K562 (cell line): ENCODE data around the gene ENTREP3. TPM values are rescaled to one million over a fixed set of nuclear protein-coding genes. Genes with fewer than 3 reads are reported as not detected.

Experiments used
- AFF4 ChIP-seq: sonication (generic); formaldehyde crosslinking; IDR thresholded peaks from 2 replicates; pipeline ENCODE4 v1.8.0; 2023; ENCODE audit warnings: mild to moderate bottlenecking, missing genetic modification reagents
- CCNT2 ChIP-seq: IDR thresholded peaks from 2 replicates; pipeline ENCODE4 v1.6.1; 2011; ENCODE audit warnings: borderline replicate concordance, low read depth, mild to moderate bottlenecking, moderate library complexity, mixed read lengths, low read length; ENCODE audit not compliant: insufficient read length; ENCODE audit errors: extremely low read depth
- ETV5 ChIP-seq: sonication (generic); formaldehyde crosslinking; IDR thresholded peaks from 2 replicates; pipeline ENCODE4 v1.4.0; 2020; ENCODE audit warnings: low read depth, mild to moderate bottlenecking, missing genetic modification reagents
- GTF2E2 ChIP-seq: fragments of 200-800 bp; sonication (Bioruptor generic); IDR thresholded peaks from 2 replicates; pipeline ENCODE4 v1.6.1; 2016; ENCODE audit warnings: missing genetic modification characterization, missing compliant biosample characterization
- HDAC2 ChIP-seq: fragments of 450-650 bp; IDR thresholded peaks from 2 replicates; pipeline ENCODE4 v1.6.1; 2016; ENCODE audit warnings: mild to moderate bottlenecking
- HDGF ChIP-seq: fragments of 450-650 bp; IDR thresholded peaks from 2 replicates; pipeline ENCODE4 v1.6.1; 2016
- NBN ChIP-seq: fragments of 450-650 bp; IDR thresholded peaks from 2 replicates; pipeline ENCODE4 v1.6.1; 2016; ENCODE audit warnings: low read depth, mild to moderate bottlenecking
- RFX7 ChIP-seq: fragments of 250-450 bp; sonication (Bioruptor Pico); IDR thresholded peaks from 2 replicates; pipeline ENCODE4 v1.5.1; 2021; ENCODE audit warnings: mild to moderate bottlenecking
- SMARCA4 ChIP-seq: fragments of 450-650 bp; IDR thresholded peaks from 2 replicates; pipeline ENCODE4 v1.6.1; 2016
- TCF7 ChIP-seq: sonication (generic); IDR thresholded peaks from 2 replicates; pipeline ENCODE4 v1.6.1; 2016; ENCODE audit warnings: antibody characterized with exemption, borderline replicate concordance
- ZBTB1 ChIP-seq: sonication (generic); formaldehyde crosslinking; IDR thresholded peaks from 2 replicates; pipeline ENCODE4 v1.8.1; 2023; ENCODE audit warnings: missing genetic modification reagents, low read depth, mild to moderate bottlenecking, borderline replicate concordance
- ZNF583 ChIP-seq: fragments of 250-450 bp; sonication (Bioruptor Pico); IDR thresholded peaks from 2 replicates; pipeline ENCODE4 v1.4.0; 2020
- ZNF668 ChIP-seq: fragments of 250-450 bp; sonication (Bioruptor Pico); IDR thresholded peaks from 2 replicates; pipeline ENCODE4 v1.8.0; 2022; ENCODE audit warnings: mild to moderate bottlenecking, inconsistent platforms
- ZNF76 ChIP-seq: fragments of 250-450 bp; sonication (Bioruptor Pico); IDR thresholded peaks from 2 replicates; pipeline ENCODE4 v1.4.0; 2020; ENCODE audit warnings: mild to moderate bottlenecking, moderate library complexity, borderline replicate concordance
- ZNF778 ChIP-seq: fragments of 450-650 bp; formaldehyde crosslinking; IDR thresholded peaks from 2 replicates; pipeline ENCODE4 v1.4.0; 2020; ENCODE audit warnings: mild to moderate bottlenecking, moderate library complexity
- ZNF785 ChIP-seq: fragments of 250-450 bp; sonication (Bioruptor Pico); IDR thresholded peaks from 2 replicates; pipeline ENCODE4 v1.4.0; 2020; ENCODE audit warnings: mild to moderate bottlenecking
- polyA plus RNA-seq, 8 experiments: library from polyadenylated mRNA; depleted of rRNA in 4 of 8; stranded (reverse) in 5 of 8; unstranded in 3 of 8; fragments of >200 nt; fragmentation: Nextera tagmentation in 2 of 8; fragmentation: Illumina TruSeq in 1 of 8; extraction: Ambion mirVana in 2 of 8; extraction: Trizol in 1 of 8; gene quantifications; 2 replicates each; pipeline versions ENCODE4 v1.2.1 to v1.2.3, GENCODE V29; 2011 to 2014; ENCODE audit warnings: inconsistent platforms in 1 of 8, missing spikeins in 1 of 8
- total RNA-seq, 7 experiments: library from RNA; depleted of rRNA in 6 of 7; stranded (reverse); fragments of >200 nt in 6 of 7; fragmentation: Illumina TruSeq in 2 of 7; extraction: Trizol in 2 of 7; gene quantifications; 2 replicates each; pipeline versions ENCODE4 v1.2.1 to v1.2.3, GENCODE V29; 2011 to 2021; ENCODE audit warnings: low replicate concordance in 1 of 7
- TF ChIP-seq, protein P1 (sequence below): fragments of 450-650 bp; IDR thresholded peaks from 2 replicates; pipeline ENCODE4 v1.6.1; 2016; ENCODE audit warnings: low read depth, mild to moderate bottlenecking, moderate library complexity
- TF ChIP-seq, protein P2 (sequence below): fragments of 450-650 bp; IDR thresholded peaks from 2 replicates; pipeline ENCODE4 v1.6.1; 2016; ENCODE audit warnings: low read depth

Gene ENTREP3
- total and polyA plus RNA-seq, 9 of the 15 experiments (the other 6 are each of a cell fraction or from before 2014, with no cell fraction given), result 1.9 to 41.8 (median 5.9) TPM

DNA sequence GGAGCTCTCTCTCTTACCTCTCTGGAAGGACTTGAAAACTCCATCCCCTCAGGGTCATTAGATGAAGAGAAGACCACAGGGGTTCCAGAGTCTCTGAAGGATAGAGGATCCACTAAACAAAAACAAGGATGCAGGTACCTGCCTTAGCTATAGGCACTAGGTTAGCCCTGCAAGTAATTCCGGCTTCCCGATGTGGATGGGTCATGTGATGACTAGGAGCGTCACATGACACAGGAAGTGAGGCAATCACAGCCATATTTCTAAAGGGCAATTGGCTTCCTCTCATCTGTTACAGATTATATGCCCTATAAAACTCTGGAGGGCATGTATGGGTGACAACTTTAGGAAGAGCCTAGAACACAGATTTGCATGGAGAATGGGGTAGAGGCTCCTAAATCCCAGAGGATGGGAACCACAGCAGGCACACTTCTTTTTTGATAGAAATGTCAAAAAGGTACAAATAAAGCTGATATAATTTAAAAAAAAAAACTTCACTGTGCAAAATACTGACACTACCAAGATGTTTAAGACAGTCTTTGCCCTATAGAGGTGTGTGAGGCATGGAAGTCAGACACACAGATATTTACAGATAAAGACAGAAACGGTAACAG, 14.1 kb downstream of the ENTREP3 start (continued):
- TF ChIP-seq TCF7, result no peak
- TF ChIP-seq GTF2E2 (tag), result no peak
- TF ChIP-seq NBN, result no peak
- TF ChIP-seq HDGF, result no peak
- TF ChIP-seq, protein P1, sequence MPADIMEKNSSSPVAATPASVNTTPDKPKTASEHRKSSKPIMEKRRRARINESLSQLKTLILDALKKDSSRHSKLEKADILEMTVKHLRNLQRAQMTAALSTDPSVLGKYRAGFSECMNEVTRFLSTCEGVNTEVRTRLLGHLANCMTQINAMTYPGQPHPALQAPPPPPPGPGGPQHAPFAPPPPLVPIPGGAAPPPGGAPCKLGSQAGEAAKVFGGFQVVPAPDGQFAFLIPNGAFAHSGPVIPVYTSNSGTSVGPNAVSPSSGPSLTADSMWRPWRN, result no peak
- TF ChIP-seq ZNF583 (CRISPR knock-in tag), result no peak
- no peak for TF ChIP-seq CCNT2
- no peak for TF ChIP-seq RFX7 (CRISPR knock-in tag)
- TF ChIP-seq ZNF778, result no peak
- TF ChIP-seq, protein P2, sequence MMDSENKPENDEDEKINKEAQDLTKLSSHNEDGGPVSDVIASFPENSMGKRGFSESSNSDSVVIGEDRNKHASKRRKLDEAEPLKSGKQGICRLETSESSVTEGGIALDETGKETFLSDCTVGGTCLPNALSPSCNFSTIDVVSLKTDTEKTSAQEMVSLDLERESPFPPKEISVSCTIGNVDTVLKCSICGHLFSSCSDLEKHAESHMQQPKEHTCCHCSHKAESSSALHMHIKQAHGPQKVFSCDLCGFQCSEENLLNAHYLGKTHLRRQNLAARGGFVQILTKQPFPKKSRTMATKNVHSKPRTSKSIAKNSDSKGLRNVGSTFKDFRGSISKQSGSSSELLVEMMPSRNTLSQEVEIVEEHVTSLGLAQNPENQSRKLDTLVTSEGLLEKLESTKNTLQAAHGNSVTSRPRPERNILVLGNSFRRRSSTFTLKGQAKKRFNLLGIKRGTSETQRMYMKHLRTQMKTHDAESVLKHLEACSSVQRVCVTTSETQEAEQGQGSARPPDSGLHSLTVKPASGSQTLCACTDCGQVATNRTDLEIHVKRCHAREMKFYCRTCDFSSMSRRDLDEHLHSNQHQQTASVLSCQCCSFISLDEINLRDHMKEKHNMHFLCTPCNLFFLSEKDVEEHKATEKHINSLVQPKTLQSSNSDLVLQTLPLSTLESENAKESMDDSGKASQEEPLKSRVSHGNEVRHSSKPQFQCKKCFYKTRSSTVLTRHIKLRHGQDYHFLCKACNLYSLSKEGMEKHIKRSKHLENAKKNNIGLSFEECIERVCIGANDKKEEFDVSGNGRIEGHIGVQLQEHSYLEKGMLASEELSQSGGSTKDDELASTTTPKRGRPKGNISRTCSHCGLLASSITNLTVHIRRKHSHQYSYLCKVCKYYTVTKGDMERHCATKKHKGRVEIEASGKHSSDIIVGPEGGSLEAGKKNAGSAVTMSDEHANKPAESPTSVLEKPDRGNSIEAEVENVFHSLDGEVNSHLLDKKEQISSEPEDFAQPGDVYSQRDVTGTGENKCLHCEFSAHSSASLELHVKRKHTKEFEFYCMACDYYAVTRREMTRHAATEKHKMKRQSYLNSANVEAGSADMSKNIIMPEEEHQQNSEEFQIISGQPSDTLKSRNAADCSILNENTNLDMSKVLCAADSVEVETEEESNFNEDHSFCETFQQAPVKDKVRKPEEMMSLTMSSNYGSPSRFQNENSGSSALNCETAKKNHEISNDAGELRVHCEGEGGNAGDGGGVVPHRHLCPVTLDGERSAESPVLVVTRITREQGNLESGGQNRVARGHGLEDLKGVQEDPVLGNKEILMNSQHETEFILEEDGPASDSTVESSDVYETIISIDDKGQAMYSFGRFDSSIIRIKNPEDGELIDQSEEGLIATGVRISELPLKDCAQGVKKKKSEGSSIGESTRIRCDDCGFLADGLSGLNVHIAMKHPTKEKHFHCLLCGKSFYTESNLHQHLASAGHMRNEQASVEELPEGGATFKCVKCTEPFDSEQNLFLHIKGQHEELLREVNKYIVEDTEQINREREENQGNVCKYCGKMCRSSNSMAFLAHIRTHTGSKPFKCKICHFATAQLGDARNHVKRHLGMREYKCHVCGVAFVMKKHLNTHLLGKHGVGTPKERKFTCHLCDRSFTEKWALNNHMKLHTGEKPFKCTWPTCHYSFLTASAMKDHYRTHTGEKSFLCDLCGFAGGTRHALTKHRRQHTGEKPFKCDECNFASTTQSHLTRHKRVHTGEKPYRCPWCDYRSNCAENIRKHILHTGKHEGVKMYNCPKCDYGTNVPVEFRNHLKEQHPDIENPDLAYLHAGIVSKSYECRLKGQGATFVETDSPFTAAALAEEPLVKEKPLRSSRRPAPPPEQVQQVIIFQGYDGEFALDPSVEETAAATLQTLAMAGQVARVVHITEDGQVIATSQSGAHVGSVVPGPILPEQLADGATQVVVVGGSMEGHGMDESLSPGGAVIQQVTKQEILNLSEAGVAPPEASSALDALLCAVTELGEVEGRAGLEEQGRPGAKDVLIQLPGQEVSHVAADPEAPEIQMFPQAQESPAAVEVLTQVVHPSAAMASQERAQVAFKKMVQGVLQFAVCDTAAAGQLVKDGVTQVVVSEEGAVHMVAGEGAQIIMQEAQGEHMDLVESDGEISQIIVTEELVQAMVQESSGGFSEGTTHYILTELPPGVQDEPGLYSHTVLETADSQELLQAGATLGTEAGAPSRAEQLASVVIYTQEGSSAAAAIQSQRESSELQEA, result no peak
- TF ChIP-seq AFF4 (CRISPR knock-in tag), result no peak
- no peak for TF ChIP-seq ZNF668 (CRISPR knock-in tag)
- no peak for TF ChIP-seq SMARCA4
- no peak for TF ChIP-seq ZNF785 (CRISPR knock-in tag)
- TF ChIP-seq ZBTB1 (CRISPR knock-in tag), result no peak
- no peak; the same call in 1 of the 2 replicates for TF ChIP-seq ETV5 (CRISPR knock-in tag)
- TF ChIP-seq HDAC2, result peak; percentile 74; the same call in 1 of the 2 replicates
- 0 out of 2 replicates have a peak, but pooled peaks have one; percentile 13 for TF ChIP-seq ZNF76 (CRISPR knock-in tag)
